Measurements from ENCODE around the gene TAS2R40. TPM values are rescaled to one million over a fixed set of nuclear protein-coding genes. Genes with fewer than 3 reads are reported as not detected.

TAS2R40 gene
- total RNA-seq, 1 experiment from 2014 or later: not detected

GRCh38 chr7:143243111-143243510 lies 21.3 kb downstream of the TAS2R40 start:
- in situ Hi-C loops (cut with HindIII; ENCODE audit: low pct_unique_long_range_greater_than_20kb, low sequenced_read_pairs): no loop called here
- no peak overlapping the region for H3K4me3 ChIP-seq (ENCODE audit: low read depth in 2 of 2, low read length in 2 of 2)
- intact Hi-C loops (cut with micrococcal nuclease; ENCODE audit: unreplicated experiment): no loop called here
- no peak overlapping the region for H3K27ac ChIP-seq (ENCODE audit: low read length)
- H3K9me3 ChIP-seq (ENCODE audit: control insufficient read depth, insufficient read depth, low read depth, low read length): no peaks in the 10 kb centered on the region
- CTCF ChIA-PET: no interaction called here
- no peak for DNase-seq (ENCODE audit: low read depth, low spot score)
- no TSS peak for BruUV-seq (replicated peaks)
- POLR2A ChIA-PET: no interaction called here
- peaks cover 6% of the 10 kb centered on the region; the same call in 1 of the 2 replicates for H3K27me3 ChIP-seq (ENCODE audit: control insufficient read depth, insufficient read depth, low read length)
- no peak for TF ChIP-seq TCF7L2 (IDR thresholded peaks at IDR 0.05; ENCODE audit: low read depth, low read length)
- no peaks in the 10 kb centered on the region for H3K36me3 ChIP-seq (ENCODE audit: control insufficient read depth, insufficient read depth, low read length)
- no peaks in the 10 kb centered on the region for H3K4me1 ChIP-seq (ENCODE audit: control insufficient read depth, insufficient read depth, low read length)
- no peak for ATAC-seq

GRCh38 chr7:143243614-143244013 lies 21.8 kb downstream of the TAS2R40 start:
- no TSS peak for BruUV-seq (replicated peaks)
- in situ Hi-C loops (cut with HindIII; ENCODE audit: low pct_unique_long_range_greater_than_20kb, low sequenced_read_pairs) (no loop called here), intact Hi-C loops (cut with micrococcal nuclease; ENCODE audit: unreplicated experiment) (no loop called here)
- Histone ChIP-seq H3K9me3 (ENCODE audit: control insufficient read depth, insufficient read depth, low read depth, low read length) (no peaks in the 10 kb centered on the region), H3K27me3 (ENCODE audit: control insufficient read depth, insufficient read depth, low read length) (peaks cover 6% of the 10 kb centered on the region; the same call in 1 of the 2 replicates), H3K27ac (ENCODE audit: low read length) (no peak overlapping the region), H3K4me3 (ENCODE audit: low read depth in 2 of 2, low read length in 2 of 2) (no peak overlapping the region), H3K4me1 (ENCODE audit: control insufficient read depth, insufficient read depth, low read length) (no peaks in the 10 kb centered on the region), H3K36me3 (ENCODE audit: control insufficient read depth, insufficient read depth, low read length) (no peaks in the 10 kb centered on the region)
- ChIA-PET POLR2A (no interaction called here), CTCF (no interaction called here)
- no peak for ATAC-seq
- TF ChIP-seq POLR2AphosphoS5 (IDR thresholded peaks at IDR 0.05; ENCODE audit: low read depth, low read length): no peak
- TF ChIP-seq REST (IDR thresholded peaks at IDR 0.05; ENCODE audit: insufficient read depth in 1 of 2, low read depth in 2 of 2, low read length in 1 of 2): no peak
- TF ChIP-seq CTCF (IDR thresholded peaks at IDR 0.05): no peak
- TF ChIP-seq TCF7L2 (IDR thresholded peaks at IDR 0.05; ENCODE audit: low read depth, low read length): no peak
- TF ChIP-seq SIN3A (IDR thresholded peaks at IDR 0.05; ENCODE audit: borderline replicate concordance, insufficient read depth, low read depth, low read length): no peak
- DNase-seq (ENCODE audit: low read depth, low spot score): no peak

- H3K9me3 ChIP-seq (ENCODE audit: control insufficient read depth, insufficient read depth, low read depth, low read length): no peaks in the 10 kb centered on the region
- no peak overlapping the region for H3K4me3 ChIP-seq (ENCODE audit: low read depth in 2 of 2, low read length in 2 of 2)
- no peaks in the 10 kb centered on the region for H3K36me3 ChIP-seq (ENCODE audit: control insufficient read depth, insufficient read depth, low read length)
- TF ChIP-seq REST (IDR thresholded peaks at IDR 0.05; ENCODE audit: insufficient read depth in 1 of 2, low read depth in 2 of 2, low read length in 1 of 2) (no peak), POLR2AphosphoS5 (IDR thresholded peaks at IDR 0.05; ENCODE audit: low read depth, low read length) (no peak), TCF7L2 (IDR thresholded peaks at IDR 0.05; ENCODE audit: low read depth, low read length) (no peak), CTCF (IDR thresholded peaks at IDR 0.05) (no peak), SIN3A (IDR thresholded peaks at IDR 0.05; ENCODE audit: borderline replicate concordance, insufficient read depth, low read depth, low read length) (no peak)
- ChIA-PET CTCF (no interaction called here), POLR2A (no interaction called here)
- H3K27ac ChIP-seq (ENCODE audit: low read length): no peak overlapping the region
- ATAC-seq: no peak
- peaks cover 6% of the 10 kb centered on the region; the same call in 1 of the 2 replicates for H3K27me3 ChIP-seq (ENCODE audit: control insufficient read depth, insufficient read depth, low read length)
- H3K4me1 ChIP-seq (ENCODE audit: control insufficient read depth, insufficient read depth, low read length): no peaks in the 10 kb centered on the region
- BruUV-seq (replicated peaks): no TSS peak
- no peak for DNase-seq (ENCODE audit: low read depth, low spot score)
- in situ Hi-C loops (cut with HindIII; ENCODE audit: low pct_unique_long_range_greater_than_20kb, low sequenced_read_pairs): no loop called here
- intact Hi-C loops (cut with micrococcal nuclease; ENCODE audit: unreplicated experiment): no loop called here
Observed at GRCh38 chr7:143244321-143244720, 22.5 kb downstream of the TAS2R40 start.
